Measurements from ENCODE around the gene BAHD1.

The BAHD1 gene

GRCh38 chr15:40439461-40439959, 1.2 kb upstream of the BAHD1 start:
- Histone ChIP-seq H3K9ac (ENCODE audit: low read depth, low read length, poor library complexity, severe bottlenecking) (peak overlapping the region; percentile 82), H3K4me2 (ENCODE audit: low read depth, low read length, poor library complexity, severe bottlenecking) (peak overlapping the region; percentile 86), H2AFZ (ENCODE audit: low read length) (peak overlapping the region; percentile 76), H3F3A (ENCODE audit: low read depth) (no peaks in the 10 kb centered on the region), H3K27me3 (ENCODE audit: insufficient read depth, low read length, poor library complexity, severe bottlenecking) (no peaks in the 10 kb centered on the region), H4K20me1 (ENCODE audit: insufficient read depth, low read length, poor library complexity, severe bottlenecking) (peaks cover 27% of the 10 kb centered on the region), H3K36me3 (ENCODE audit: insufficient read depth, low read length) (no peaks in the 10 kb centered on the region), H3K79me2 (ENCODE audit: insufficient read depth, low read length) (peaks cover 38% of the 10 kb centered on the region), H3K9me2 (replicated peaks; ENCODE audit: low read depth, low read length) (no peaks in the 10 kb centered on the region), H3K4me1 (ENCODE audit: insufficient read depth, low read length, poor library complexity, severe bottlenecking) (peaks cover 33% of the 10 kb centered on the region), H3K9me3 (ENCODE audit: insufficient read depth, low read depth, low read length) (no peaks in the 10 kb centered on the region), H3K4me3 (ENCODE audit: low read length, poor library complexity, severe bottlenecking) (peak overlapping the region; percentile 82)
- TF ChIP-seq EZH2phosphoT487 (IDR thresholded peaks at IDR 0.05; ENCODE audit: borderline replicate concordance) (no peak), CTCF (conservative IDR thresholded peaks at IDR 0.05; ENCODE audit: low read length) (no peak)

GRCh38 chr15:40439960-40440742, 602 bp upstream of the BAHD1 start:
- Histone ChIP-seq H3K27me3 (ENCODE audit: insufficient read depth, low read length, poor library complexity, severe bottlenecking) (no peaks in the 10 kb centered on the region), H3K4me1 (ENCODE audit: insufficient read depth, low read length, poor library complexity, severe bottlenecking) (peaks cover 39% of the 10 kb centered on the region), H3F3A (ENCODE audit: low read depth) (no peaks in the 10 kb centered on the region), H2AFZ (ENCODE audit: low read length) (peak overlapping the region; percentile 76), H3K9me2 (replicated peaks; ENCODE audit: low read depth, low read length) (no peaks in the 10 kb centered on the region), H3K79me2 (ENCODE audit: insufficient read depth, low read length) (peaks cover 45% of the 10 kb centered on the region), H4K20me1 (ENCODE audit: insufficient read depth, low read length, poor library complexity, severe bottlenecking) (peaks cover 33% of the 10 kb centered on the region), H3K9me3 (ENCODE audit: insufficient read depth, low read depth, low read length) (no peaks in the 10 kb centered on the region), H3K9ac (ENCODE audit: low read depth, low read length, poor library complexity, severe bottlenecking) (peak overlapping the region; percentile 82), H3K4me2 (ENCODE audit: low read depth, low read length, poor library complexity, severe bottlenecking) (peak overlapping the region; percentile 86), H3K36me3 (ENCODE audit: insufficient read depth, low read length) (no peaks in the 10 kb centered on the region), H3K4me3 (ENCODE audit: low read length, poor library complexity, severe bottlenecking) (peak overlapping the region; percentile 82)
- no peak for TF ChIP-seq EZH2phosphoT487 (IDR thresholded peaks at IDR 0.05; ENCODE audit: borderline replicate concordance)
- no peak for TF ChIP-seq CTCF (conservative IDR thresholded peaks at IDR 0.05; ENCODE audit: low read length)

GRCh38 chr15:40441565-40442531, 1.1 kb downstream of the BAHD1 start:
- H3K4me2 ChIP-seq (ENCODE audit: low read depth, low read length, poor library complexity, severe bottlenecking) = peak overlapping the region; percentile 98
- no peaks in the 10 kb centered on the region for H3K9me2 ChIP-seq (replicated peaks; ENCODE audit: low read depth, low read length)
- no peaks in the 10 kb centered on the region for H3K27me3 ChIP-seq (ENCODE audit: insufficient read depth, low read length, poor library complexity, severe bottlenecking)
- no peaks in the 10 kb centered on the region for H3F3A ChIP-seq (ENCODE audit: low read depth)
- peaks cover 62% of the 10 kb centered on the region for H3K79me2 ChIP-seq (ENCODE audit: insufficient read depth, low read length)
- TF ChIP-seq EZH2phosphoT487 (IDR thresholded peaks at IDR 0.05; ENCODE audit: borderline replicate concordance) = no peak
- peak; percentile 38 for TF ChIP-seq CTCF (conservative IDR thresholded peaks at IDR 0.05; ENCODE audit: low read length)
- peak overlapping the region; percentile 90 for H3K9ac ChIP-seq (ENCODE audit: low read depth, low read length, poor library complexity, severe bottlenecking)
- no peak overlapping the region for H2AFZ ChIP-seq (ENCODE audit: low read length)
- H3K36me3 ChIP-seq (ENCODE audit: insufficient read depth, low read length) = no peaks in the 10 kb centered on the region
- H3K4me3 ChIP-seq (ENCODE audit: low read length, poor library complexity, severe bottlenecking) = peak overlapping the region; percentile 85
- no peaks in the 10 kb centered on the region for H3K9me3 ChIP-seq (ENCODE audit: insufficient read depth, low read depth, low read length)
- H3K4me1 ChIP-seq (ENCODE audit: insufficient read depth, low read length, poor library complexity, severe bottlenecking) = peaks cover 56% of the 10 kb centered on the region
- H4K20me1 ChIP-seq (ENCODE audit: insufficient read depth, low read length, poor library complexity, severe bottlenecking) = peaks cover 50% of the 10 kb centered on the region

Measured in Loucy (cell line).